BE2C (cell line): Measurements from ENCODE around the gene MEAK7.

ENCODE experiments used
- DNase-seq: peaks from one replicate; pipeline ENCODE4 v3.0.0-alpha.2; 2020
- H3K27me3 ChIP-seq: fragments of 250-450 bp; sonication (Bioruptor Pico); 2 replicates; pipeline ENCODE4 v1.5.1; 2020; ENCODE audit warnings: mild to moderate bottlenecking
- H3K36me3 ChIP-seq: fragments of 250-450 bp; sonication (Bioruptor Pico); 2 replicates; pipeline ENCODE4 v1.5.1; 2020; ENCODE audit warnings: mild to moderate bottlenecking
- H3K4me1 ChIP-seq: fragments of 250-450 bp; sonication (Bioruptor Pico); 2 replicates; pipeline ENCODE4 v1.5.1; 2020
- H3K4me3 ChIP-seq: 2 replicates; pipeline ENCODE4 v1.5.1; 2011; ENCODE audit warnings: low read depth, low read length
- H3K9me3 ChIP-seq: fragments of 250-450 bp; sonication (Bioruptor Pico); 2 replicates; pipeline ENCODE4 v1.5.1; 2020
- TF ChIP-seq, protein P1 (sequence below): IDR thresholded peaks from 2 replicates; pipeline ENCODE4 v1.5.1; 2012; ENCODE audit warnings: mild to moderate bottlenecking, low read depth, low read length

The MEAK7 gene

DNA sequence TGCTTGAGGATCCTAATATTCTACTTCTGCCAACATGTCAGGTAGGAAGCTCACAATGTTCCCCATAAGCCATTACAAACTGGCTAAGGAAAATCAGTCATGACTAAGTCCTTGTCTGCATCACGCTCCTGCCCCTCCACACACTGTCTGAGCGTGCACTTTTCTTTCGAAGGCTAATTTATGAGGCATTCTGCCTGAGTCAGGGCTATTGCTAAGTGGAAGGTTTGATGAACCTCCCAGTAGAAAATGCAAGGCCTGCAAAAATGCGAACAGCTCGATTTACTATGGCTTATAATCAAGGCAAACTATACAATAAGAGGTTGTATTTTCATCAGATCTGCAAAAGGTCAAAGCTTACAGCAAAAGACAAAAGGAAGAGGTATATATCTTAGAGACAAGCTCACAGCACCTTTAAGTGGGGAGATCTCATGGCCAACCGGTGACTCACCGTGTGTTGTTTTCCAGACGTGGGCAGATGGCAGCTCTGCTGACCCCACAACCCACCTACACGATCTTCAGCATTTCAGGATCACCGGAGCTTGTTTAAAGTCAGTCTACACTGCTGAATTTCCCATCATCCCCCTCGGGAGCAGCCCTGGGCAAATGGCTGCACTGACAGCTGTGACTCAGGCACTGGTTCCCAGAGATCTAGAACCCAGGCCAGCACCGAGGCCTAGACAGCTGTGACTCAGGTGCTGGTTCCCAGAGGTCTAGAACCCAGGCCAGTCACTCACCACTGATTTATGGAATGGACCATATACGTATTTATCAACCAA is 26.1 kb downstream of the MEAK7 start:
- H3K4me3 ChIP-seq = no peak overlapping the region
- H3K4me1 ChIP-seq = no peaks in the 10 kb centered on the region
- no peak for DNase-seq
- H3K9me3 ChIP-seq = 0 out of 2 replicates have a peak, but pooled peaks cover 4% of the 10 kb centered on the region
- H3K27me3 ChIP-seq = no peaks in the 10 kb centered on the region
- H3K36me3 ChIP-seq = no peaks in the 10 kb centered on the region
- TF ChIP-seq, protein P1, sequence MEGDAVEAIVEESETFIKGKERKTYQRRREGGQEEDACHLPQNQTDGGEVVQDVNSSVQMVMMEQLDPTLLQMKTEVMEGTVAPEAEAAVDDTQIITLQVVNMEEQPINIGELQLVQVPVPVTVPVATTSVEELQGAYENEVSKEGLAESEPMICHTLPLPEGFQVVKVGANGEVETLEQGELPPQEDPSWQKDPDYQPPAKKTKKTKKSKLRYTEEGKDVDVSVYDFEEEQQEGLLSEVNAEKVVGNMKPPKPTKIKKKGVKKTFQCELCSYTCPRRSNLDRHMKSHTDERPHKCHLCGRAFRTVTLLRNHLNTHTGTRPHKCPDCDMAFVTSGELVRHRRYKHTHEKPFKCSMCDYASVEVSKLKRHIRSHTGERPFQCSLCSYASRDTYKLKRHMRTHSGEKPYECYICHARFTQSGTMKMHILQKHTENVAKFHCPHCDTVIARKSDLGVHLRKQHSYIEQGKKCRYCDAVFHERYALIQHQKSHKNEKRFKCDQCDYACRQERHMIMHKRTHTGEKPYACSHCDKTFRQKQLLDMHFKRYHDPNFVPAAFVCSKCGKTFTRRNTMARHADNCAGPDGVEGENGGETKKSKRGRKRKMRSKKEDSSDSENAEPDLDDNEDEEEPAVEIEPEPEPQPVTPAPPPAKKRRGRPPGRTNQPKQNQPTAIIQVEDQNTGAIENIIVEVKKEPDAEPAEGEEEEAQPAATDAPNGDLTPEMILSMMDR = no peak

DNA sequence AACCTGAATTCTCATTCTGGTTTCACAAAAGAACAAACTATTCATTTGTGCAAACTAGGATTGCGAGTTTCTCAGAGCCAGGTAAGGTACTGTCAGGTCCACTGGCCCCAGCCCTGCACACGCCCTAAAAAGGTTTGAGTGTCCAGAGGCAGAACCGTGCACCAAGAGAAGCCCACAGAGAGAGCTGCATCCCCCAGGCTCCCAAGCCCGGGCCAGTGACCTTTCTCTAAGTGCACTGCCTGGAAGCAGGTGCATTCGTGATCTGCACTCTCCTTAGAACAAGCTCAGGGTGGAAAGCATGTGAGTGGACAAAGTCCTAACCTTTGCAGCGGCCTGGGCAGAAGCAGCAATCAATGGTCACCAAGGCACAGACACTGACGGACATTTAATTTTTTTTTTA is 26.8 kb downstream of the MEAK7 start:
- TF ChIP-seq, protein P1 = no peak
- Histone ChIP-seq H3K9me3 (0 out of 2 replicates have a peak, but pooled peaks cover 4% of the 10 kb centered on the region), H3K4me3 (no peak overlapping the region), H3K4me1 (no peaks in the 10 kb centered on the region), H3K27me3 (no peaks in the 10 kb centered on the region), H3K36me3 (no peaks in the 10 kb centered on the region)
- no peak for DNase-seq

GRCh38 chr16:84476401-84476800 is 28.1 kb downstream of the MEAK7 start:
- H3K9me3 ChIP-seq = peaks cover 4% of the 10 kb centered on the region; the same call in 1 of the 2 replicates
- TF ChIP-seq, protein P1 = no peak
- no peaks in the 10 kb centered on the region for H3K4me1 ChIP-seq
- no peaks in the 10 kb centered on the region for H3K27me3 ChIP-seq
- H3K4me3 ChIP-seq = no peak overlapping the region
- no peaks in the 10 kb centered on the region for H3K36me3 ChIP-seq
- DNase-seq = no peak

DNA sequence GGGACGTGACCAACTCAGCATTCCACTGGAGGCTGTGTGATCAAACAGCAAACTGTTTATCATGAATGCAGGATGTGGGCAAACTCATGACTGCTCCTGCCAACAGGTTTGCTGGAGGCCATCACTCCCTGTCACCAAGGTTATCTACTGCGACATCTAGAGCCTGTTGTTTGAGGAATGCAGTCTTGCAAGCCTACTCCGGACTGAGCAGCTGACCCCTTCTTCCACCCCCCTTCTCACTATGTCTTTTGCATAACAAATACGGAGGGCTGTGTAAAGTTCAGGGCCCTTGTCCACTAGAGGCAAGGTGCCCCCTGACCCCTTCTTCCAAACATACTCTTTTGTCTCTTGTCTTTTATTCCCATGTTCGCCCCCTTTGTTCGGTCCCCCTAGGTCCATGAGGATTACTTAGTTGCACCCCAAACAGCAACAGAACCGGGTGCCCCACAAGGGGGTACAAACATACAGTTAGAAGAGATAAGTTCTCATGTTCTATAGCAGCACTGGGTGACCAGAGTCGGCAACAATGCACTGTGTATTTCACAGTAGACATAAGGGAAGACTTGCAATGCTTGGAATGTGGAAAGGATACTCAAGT is 28.7 kb downstream of the MEAK7 start:
- no peak for DNase-seq
- Histone ChIP-seq H3K9me3 (peaks cover 4% of the 10 kb centered on the region; the same call in 1 of the 2 replicates), H3K27me3 (no peaks in the 10 kb centered on the region), H3K4me1 (no peaks in the 10 kb centered on the region), H3K36me3 (no peaks in the 10 kb centered on the region), H3K4me3 (no peak overlapping the region)
- TF ChIP-seq, protein P1 = no peak

DNA sequence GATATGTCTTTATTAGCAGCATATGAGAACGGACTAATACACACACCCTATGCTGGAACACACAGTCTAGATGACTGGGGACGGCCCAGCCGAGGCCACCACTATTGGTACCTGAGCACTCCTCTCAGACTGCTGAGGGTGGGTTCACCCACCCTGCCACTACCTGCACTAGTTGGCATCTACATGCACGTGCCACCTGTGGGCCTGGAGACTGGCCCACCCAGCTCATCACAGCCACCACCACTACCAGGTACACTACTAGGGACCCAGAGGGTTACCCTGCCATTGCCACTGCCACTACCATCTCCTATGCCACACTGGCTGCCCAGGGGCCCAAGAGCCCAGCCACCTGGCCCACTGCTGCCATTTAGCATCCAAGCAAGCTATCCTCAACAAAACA is 32.5 kb downstream of the MEAK7 start:
- H3K36me3 ChIP-seq = no peaks in the 10 kb centered on the region
- no peaks in the 10 kb centered on the region for H3K4me1 ChIP-seq
- H3K27me3 ChIP-seq = no peaks in the 10 kb centered on the region
- H3K9me3 ChIP-seq = peaks cover 4% of the 10 kb centered on the region; the same call in 1 of the 2 replicates
- TF ChIP-seq, protein P1 = no peak
- no peak overlapping the region for H3K4me3 ChIP-seq
- DNase-seq = no peak

GRCh38 chr16:84471316-84471715 is 33.1 kb downstream of the MEAK7 start:
- no peak for DNase-seq
- Histone ChIP-seq H3K27me3 (no peaks in the 10 kb centered on the region), H3K4me3 (no peak overlapping the region), H3K4me1 (no peaks in the 10 kb centered on the region), H3K9me3 (peaks cover 4% of the 10 kb centered on the region; the same call in 1 of the 2 replicates), H3K36me3 (no peaks in the 10 kb centered on the region)
- TF ChIP-seq, protein P1 = no peak
